SK-N-DZ (cell line): ENCODE results near the gene STXBP3.

Experiments
- DNase-seq: peaks from one replicate; pipeline ENCODE4 v3.0.0-alpha.2; 2015; ENCODE audit warnings: low spot score

STXBP3 gene

DNA sequence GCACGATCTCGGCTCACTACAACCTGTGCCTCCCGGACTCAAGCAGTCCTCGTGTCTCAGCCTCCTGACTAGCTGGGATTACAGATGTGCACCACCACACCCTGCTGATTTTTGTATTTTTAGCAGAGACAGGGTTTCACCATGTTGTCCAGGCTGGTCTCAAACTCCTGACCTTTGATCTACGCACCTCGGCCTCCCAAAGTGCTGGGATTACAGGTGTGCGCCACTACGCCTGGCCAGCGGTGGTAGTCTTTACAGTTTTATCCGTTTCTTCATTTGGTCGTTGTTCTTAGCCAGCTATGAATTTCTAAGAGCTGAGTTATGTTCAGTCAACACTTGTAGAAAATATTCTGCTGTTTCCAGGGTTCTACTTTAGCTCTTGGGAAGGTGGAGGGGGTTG lies 57.1 kb downstream of the STXBP3 start:
- DNase-seq, result no peak

DNA sequence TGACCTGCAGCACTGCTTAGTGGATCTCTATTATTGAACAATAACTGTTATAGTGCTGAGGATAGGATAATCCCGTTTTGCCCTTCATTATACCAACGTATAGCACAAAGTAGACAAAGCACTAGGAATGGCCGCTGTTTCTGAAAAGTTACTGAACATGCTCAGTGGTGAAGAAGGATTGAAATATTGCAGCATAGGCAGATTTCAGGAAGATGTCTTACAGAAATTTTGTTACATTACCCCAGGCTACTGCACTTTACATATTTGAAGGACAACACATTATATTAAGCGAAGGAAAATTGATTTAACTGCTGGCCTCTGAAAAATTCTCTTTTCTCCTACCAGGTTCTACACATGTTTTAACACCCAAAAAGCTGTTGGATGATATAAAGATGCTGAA lies 62.0 kb downstream of the STXBP3 start:
- DNase-seq, result no peak

DNA sequence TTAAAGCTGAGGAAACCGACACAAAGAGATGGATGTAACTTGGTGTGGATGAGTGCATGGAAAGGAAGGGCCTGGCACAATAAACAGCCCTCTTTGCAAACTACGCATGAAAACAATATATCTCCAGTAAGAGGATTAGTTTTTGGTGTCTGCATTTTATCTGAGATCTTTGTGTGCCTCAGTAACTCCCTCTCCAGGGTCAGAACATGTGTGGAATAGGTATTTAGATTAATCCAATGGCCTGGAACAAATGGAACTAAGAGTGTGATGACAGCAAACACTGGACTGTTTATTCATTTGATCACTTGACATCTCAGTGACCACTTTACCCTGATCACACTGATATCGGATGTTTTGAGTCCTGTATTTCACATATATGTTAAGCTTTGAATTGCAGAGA lies 65.1 kb downstream of the STXBP3 start:
- no peak for DNase-seq

DNA sequence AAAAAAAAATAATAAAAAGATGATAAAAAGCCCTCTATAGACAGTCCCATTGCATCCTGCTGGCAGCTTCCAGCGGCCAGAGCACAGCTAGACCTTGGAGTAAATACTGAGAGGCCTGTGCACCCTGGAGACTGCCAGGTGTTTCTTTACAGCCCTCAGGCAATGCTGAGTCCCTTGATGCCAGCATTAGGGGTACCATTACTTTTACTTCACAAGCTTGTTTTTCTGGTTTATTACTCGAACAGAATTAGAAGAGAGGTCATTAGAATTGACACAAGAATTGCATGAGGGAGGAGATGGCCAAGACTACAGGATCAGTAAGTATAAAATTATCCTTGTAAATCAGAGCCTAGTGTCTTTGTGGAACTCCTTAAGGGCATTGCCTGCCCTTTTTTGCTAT lies 66.9 kb downstream of the STXBP3 start:
- no peak for DNase-seq

DNA sequence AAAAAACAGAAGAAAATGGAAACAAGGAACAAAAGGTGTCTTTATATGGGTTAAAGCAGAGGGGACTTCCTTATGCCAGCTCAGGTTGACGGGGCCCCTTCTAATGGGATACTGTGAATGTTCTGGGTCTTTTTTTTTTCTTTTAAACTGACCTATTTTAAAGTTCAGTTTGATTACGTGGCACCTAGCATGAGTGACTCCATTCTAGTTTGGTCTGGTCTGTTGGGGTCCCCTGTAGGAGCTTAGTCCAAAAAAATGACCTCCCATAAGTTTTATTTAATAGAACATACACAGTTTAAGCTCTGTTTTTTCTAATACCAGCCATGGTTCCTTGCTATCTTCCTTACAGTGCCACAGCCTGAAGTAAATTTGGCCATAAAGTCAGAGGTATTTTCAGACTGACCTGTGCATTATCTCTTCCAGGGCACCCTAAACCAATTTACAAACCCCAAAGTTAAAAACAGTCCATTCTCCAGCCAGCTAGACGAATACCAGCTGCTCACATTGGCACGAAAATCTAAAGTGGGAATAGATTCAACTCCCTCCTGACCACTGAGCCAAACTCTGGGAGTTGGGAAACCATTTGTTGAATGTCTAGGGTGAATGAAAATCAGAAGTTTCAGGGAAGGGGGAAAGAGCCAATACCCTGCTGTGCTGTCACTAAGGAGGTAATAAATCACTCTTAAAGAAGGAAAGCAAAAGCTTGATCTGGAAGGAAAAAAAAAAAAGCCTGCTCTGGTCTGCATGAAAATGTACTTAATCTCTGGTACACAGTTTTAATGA lies 68.1 kb downstream of the STXBP3 start:
- DNase-seq, result no peak

DNA sequence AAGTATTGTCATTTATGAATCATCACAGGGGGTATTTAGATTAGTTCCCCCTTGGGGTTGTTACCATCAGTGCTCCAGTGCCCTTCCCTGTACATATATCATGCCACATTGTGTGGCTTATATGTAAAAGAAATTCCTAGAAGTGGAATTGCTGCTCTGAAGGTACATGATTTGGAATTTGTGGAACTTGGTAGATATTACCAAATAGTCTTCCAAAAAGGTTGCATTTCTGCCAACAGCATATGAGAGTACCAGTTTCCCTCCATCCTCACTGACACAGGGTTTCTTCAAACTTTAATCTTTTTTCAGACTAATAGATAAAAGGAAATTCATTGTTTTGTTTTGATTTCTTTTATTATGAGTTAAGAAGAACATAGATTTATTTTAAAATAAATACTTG lies 69.1 kb downstream of the STXBP3 start:
- no peak for DNase-seq

DNA sequence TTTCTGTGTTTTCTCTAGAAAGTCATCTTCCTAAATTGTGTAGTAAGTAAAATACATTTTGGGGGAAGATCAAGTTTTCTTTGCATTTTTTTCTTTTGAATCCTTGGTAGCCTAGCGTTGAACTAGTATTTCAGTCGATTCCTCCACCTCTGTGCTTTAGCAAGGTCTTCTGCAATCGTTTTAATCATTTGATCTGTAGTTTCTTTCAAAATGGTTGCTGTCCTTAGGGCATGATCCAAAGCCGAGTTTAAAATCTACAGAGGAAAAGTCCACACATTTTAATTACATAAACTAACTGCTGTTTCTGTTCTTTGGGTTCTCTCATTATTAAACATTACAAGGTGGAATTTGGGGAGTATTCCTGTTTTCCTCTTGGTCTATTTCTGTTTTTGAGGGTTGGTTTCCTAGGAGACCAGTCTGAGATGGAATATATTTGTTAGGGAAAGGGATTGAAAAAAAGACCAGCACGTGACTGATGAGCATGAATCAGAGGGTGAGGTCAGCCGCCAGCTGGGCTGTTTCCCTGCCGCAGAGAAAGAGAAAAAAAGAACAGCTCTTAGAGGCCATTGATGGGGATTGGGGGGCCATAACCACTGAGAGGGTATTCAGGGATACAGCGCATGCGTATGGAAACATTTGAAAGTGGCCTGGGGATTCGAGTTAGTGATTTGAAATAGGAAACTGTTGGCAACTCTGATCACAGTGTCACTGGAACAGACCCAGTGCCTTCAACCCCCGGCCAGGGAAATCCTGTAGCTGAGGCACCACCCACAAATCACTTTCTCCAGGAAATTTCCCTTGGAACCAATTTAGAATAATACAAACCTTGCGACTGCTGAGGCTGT lies 69.8 kb downstream of the STXBP3 start:
- peak; percentile 25 for DNase-seq

DNA sequence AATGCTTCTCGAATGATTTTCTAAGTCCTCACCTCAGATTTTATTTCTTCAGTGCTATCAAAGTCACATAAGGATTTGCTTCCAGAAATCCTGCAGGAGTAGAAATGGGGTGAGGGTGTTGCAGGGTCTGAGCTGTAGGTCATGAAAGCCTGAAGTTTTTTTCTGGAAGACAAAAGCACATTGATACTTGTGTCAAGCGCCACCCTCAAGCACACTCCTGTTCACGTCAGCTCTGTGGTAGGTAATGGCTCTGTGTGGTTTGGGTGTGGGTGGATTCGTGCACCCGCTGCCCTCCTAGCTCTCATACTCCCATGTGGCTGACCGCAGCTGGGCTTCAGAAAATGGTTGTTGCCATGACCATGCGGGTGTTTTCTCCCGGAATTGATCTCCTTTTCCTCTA lies 70.5 kb downstream of the STXBP3 start:
- DNase-seq, result no peak

DNA sequence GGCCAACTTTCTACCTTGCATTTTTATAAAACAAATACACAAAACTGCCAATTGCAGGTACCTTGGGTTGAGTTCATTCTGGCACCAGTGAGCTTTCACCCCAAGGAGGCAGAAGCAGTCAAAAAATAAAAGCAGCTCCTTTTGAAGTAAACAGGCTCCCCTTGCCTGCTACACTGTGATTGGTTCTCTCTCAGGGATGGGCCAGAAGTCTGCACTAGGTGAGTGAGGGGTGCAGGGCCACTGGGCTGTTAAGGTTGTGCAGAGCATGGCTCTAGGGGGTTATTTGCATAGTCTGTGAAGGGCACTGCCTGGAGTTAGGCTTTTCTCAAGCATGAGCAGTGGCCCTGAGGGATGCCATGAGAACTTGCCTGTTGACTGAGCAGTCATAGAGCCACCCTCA lies 71.3 kb downstream of the STXBP3 start:
- no peak for DNase-seq

DNA sequence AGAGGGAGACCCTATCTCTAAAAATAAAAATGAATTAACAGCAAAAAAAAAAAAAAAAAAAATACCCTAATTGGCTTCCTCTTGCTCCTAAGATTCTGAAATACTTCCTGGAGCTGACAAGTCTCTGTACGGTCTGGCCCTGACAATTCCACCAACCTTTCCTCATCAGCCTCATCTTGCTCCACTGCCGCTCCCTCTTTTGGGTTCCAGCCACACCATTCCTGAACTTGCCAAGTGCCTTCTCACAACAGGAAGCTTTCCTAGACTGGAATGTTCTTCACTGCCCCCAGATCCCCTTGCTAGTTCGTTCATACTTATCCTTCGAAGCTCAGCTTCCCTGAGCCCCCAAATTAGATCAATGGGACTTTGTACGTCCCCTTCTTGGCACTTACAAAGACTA lies 73.4 kb downstream of the STXBP3 start:
- no peak for DNase-seq

DNA sequence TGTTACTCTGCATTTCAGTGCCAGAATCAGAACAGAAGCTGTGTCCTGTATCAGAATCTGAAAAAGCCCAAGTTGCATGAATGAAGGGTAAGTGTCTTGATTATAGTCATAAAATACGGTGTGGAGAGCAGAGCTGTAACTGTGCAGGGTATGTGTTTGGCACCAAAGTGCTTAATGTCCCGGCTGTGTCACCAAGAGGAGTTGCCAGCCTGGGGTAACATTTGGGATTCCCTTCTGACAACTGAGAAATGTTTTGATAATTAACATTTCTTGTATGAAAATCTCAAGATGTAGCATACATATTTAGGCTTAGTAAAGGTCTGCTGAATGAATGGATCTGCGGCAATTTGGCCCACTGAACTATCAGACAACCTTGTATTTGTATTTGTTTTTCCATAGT lies 77.2 kb downstream of the STXBP3 start:
- DNase-seq, result no peak

DNA sequence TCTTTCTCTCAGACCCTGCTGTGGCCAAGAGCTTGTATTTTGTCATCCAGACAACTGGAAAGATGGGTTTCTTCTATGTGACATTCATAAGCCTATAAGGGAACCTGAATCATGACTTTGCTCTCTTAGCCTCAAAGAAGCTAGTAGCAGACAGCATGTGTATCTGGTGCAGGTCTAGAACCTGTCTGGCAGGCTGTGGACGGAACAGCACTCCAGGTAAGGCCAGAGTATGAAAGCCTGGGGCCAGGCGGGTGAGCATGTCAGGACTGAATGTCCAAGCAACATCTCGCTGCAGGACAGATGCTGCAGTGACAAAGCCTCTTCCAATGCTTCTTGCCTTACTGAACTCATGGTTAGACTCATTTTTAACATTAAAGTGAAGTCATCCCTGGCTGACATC lies 77.6 kb downstream of the STXBP3 start:
- no peak for DNase-seq

DNA sequence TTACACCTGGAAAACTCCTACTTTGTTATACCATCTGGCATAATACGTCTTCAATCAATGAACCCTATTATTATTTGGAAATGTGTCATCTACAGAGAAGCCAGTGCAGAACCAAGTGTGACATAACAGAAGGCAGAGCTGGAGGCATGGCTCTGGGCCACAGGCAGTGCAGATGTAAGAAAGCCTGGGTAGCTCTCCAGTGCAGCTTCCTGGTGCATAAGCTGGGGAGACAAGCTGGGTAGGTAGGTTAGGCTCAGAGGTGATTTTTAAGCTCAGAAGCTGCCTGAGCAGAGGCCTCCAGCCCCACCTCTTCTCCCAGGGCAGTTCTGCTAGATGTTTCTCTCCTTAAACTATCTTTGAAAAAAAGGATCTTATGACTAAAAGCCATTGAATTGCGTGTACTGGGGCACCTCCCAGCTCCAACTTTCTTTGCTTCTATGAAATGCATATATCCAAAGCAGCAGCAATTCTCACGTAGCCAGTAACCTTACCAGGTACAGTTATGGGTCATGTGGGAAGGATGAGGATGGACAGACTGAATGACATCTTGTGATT lies 79.7 kb downstream of the STXBP3 start:
- DNase-seq, result no peak

DNA sequence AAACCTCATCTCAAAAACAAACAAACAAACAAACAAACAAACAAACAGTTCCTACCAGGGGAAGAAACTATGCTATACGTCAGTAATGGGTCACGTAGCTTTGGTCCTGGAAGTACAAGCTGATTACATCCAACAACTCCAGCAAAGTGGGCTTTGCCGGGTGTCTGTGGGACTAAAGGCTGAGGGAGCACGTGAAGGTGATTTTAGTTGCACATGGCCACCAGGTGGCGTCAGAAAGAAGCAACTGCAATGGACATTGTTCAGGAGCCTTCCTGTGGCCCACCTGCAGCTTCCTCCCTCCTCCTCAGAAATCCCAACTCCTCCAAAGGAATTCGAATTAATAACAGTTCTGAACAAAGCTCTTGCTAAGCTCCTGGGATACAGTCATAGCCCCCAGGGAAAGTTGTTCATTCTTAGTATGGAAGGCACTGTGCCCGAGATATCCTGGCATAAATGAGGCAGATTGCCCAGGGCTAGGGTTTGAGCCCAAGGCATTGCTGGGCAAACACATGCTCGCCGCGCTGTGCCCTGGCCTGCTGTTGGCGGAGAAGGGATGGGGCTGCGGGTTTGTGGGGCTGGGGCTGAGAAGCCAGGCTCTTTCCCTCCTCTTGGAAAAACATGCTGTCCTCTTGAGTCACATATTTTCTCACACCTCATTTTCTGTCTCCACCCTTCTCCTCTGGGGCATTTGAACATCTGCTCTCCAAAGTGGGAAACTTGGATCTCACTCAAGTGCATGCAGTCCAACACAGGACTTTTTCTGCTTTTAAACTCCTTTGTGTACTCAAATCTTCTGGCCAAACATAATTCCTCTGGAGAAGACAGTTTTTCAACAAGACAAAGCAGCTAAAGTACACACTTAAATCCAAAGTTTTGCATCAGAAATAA lies 81.8 kb downstream of the STXBP3 start:
- DNase-seq, result peak; percentile 81

DNA sequence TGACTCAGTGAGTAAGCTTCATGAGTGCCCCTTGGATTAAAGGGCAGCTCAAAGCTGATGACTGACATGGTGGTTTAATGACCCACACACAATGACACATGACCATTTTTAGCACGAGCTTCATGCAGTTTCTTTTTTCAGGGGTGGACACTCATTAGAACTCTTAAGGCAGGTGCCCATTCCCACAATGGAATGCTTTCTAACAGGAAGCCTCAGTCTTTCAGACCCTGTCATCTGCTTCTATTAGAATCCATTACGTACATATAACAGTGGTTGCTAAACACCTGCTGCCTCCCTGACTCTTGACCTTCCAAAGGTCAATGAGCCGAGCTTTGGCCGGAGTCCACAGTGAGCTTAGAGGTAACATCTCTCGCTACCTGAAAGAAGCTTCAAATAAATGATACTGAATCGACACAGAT lies 83.0 kb downstream of the STXBP3 start:
- no peak for DNase-seq

DNA sequence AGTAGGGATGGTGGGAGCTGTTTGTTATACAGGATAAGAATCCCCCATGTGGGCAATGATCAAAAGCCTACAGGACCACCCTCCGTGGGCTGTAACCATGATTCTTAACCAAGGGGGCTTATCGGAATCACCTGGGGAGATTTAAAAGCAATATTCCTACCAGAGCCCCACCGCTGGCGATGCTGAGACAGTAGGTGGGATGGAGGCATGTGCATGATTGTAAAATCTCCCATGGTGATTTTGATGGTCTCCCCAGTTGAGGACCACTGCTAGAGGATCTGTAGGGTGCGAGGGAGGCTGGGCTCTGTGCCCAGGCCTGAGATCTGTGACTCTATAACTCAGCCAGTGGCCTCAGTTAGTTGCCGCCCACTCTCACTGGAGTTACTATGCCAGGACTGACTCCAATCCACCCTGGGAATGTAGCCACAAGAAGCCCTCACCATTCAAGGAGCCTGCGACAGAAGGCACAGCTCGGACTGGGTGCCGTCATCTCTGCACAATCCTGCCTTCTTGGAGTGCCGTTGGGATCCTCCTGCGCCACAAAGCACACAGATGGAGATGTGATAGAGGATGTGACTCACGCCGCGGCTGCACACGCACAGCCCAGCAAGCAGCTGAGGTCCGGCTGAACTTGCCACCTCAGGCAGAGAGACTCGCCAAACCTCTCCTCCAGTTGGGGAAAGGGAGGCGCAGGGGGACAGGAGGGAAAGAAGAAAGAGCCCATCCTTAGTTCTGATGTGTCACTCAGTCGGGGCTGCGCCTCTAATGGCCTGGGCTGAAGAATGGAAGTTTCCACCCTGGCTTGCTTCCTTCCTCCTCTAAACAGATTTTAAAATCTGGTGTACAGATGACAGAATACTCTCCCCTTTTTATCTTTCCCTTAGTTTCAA lies 83.9 kb downstream of the STXBP3 start:
- DNase-seq, result peak; percentile 52

DNA sequence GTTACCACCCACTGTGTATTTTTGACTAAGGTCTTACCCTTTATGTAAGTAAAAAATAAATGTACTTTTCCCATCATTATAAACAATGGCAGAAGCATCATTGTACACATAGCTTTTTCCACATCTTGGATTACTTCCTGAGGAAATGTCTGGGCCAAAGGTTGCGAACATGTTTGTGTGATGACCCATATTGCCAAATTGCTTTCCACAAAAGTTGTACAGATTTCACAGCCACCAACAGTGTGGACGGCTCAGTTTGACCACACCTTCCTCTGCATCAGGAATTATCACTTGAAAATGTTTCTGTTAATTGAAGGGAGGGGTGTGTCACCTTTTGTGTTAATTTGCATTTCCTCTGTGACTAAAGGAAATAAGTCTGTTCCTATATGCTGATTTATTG lies 84.8 kb downstream of the STXBP3 start:
- DNase-seq, result no peak

DNA sequence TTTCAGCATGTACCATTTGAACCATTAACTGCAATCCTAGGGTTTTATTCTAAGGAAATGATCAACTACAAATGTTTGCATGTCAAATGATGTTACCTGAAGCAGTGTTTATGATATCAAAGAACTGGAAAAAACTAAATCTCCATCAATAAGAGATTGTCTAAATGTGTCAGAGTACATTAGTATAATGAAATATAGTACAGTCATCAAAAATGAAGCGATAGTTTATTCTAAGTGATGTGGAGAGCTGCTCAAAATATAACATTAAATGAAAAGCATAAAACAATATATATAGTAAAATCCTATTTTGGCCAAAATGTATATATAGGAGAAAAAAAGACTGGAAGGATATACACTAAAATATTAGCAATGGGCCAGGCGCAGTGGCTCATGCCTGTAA lies 86.5 kb downstream of the STXBP3 start:
- DNase-seq, result no peak

DNA sequence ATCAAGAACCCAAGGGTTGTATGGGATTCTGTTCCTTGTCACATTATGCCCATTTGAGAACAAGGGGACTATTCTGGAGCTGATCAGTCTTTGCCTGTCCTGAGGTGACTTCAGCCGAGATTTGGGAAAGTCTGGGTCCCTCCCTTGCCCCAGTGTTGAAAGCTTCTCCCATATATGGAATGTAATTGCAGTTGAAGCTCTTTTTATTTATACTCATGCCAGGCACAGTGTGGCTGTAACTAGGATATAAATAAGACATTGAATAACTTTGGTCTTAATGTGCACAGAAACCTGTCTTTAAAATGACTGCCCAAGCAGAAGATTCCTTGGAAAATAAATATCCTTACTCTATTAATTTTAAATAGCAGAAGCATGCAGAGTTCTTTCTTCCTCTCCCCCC lies 95.2 kb downstream of the STXBP3 start:
- no peak for DNase-seq

DNA sequence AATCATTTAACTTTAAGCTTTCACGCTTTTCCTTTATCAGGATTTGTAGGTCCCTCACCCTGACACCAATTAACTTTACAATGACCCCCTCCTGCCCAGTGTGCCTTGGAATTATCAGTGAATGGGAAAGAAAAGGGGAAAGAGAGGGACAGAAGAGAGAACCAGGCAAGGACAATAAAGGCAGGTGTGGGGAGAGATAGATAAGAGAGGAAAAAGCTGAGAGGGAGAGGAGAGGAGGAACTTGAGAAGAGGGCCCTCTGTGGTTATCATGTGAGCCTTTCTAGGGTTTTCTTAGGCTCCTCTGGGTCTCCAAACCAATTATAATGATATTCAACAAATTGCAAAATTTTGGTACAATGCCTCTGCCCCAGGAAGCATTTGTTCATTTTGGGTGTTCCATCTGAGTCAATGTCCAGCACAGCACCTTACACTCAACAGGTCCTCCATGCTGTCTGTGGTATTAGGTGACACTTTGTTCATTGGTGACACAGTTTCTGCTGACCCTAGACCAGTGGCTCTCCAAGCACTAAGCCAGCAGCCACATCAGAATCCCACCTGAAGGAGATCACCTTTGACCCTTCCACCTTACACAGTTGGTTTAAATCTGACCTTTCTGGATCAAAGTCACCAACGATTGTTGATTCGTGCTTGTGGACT lies 96.2 kb downstream of the STXBP3 start:
- DNase-seq, result no peak
